GM12878 (cell line): ENCODE measurements around the gene RASGRP3. TPM values are rescaled to one million over a fixed set of nuclear protein-coding genes. Genes with fewer than 3 reads are reported as not detected.

Experiments used
- ATAC-seq: fragments of 200-7000 bp; cut with Tn5 transposase; 3 replicates; pipeline ENCODE4 v1.9.1; 2020; ENCODE audit warnings: mild to moderate bottlenecking, moderate library complexity
- BruUV-seq: library from RNA; stranded (reverse); fragments of 400-500 nt; replicated peaks from 2 replicates; lab custom pipeline; 2021; lab: Mats Ljungman, UMichigan
- CTCF ChIA-PET: fragments of 300-600 bp; sonication (Branson Sonifier 250); formaldehyde crosslinking; extraction: SDS; loops from one replicate; lab custom pipeline; 2021; ENCODE audit warnings: inconsistent platforms; lab: Yijun Ruan, JAX
- POLR2A ChIA-PET: fragments of 350-600 bp; formaldehyde crosslinking; extraction: SDS; loops from one replicate; lab custom pipeline; 2021; ENCODE audit warnings: inconsistent platforms; lab: Charles Lee
- RAD21 ChIA-PET: fragments of 300-600 bp; sonication (Branson Sonifier 250); formaldehyde crosslinking; loops from one replicate; lab custom pipeline; 2023; ENCODE audit warnings: antibody characterized with exemption; ENCODE audit not compliant: unreplicated experiment; lab: Charles Lee
- SMC1A ChIA-PET: fragments of 300-600 bp; sonication (Branson Sonifier 250); formaldehyde crosslinking; loops from one replicate; lab custom pipeline; 2023; ENCODE audit not compliant: unreplicated experiment, uncharacterized antibody; lab: Charles Lee
- DNase-seq: peaks from one replicate; pipeline ENCODE4 v3.0.0-alpha.2; 2011; ENCODE audit warnings: low read depth, low spot score
- FAIRE-seq: peaks from 3 replicates; lab custom pipeline; 2011; peaks lifted over from hg19 to GRCh38; lab: Jason Lieb, UNC
- H2AFZ ChIP-seq: 2 replicates; pipeline ENCODE4 v1.6.0; 2011; ENCODE audit warnings: low read depth, low read length, control low read depth; ENCODE audit not compliant: control insufficient read depth
- H3K27ac ChIP-seq: 2 replicates; pipeline ENCODE4 v1.5.1; 2011; ENCODE audit warnings: control low read depth; ENCODE audit not compliant: control insufficient read depth, insufficient read depth
- H3K27me3 ChIP-seq, 2 experiments: replicated peaks in 1 of 2; 2 replicates each; pipeline versions ENCODE4 v1.6.0 to v1.6.1; 2011; ENCODE audit warnings: low read length in 1 of 2; ENCODE audit not compliant: control insufficient read depth in 2 of 2, insufficient read depth in 2 of 2
- H3K36me3 ChIP-seq, 2 experiments: 2 replicates each; pipeline ENCODE4 v1.5.1; 2011; ENCODE audit warnings: low read length in 1 of 2; ENCODE audit not compliant: control insufficient read depth in 2 of 2, insufficient read depth in 2 of 2
- H3K4me1 ChIP-seq: 2 replicates; pipeline ENCODE4 v1.6.1; 2011; ENCODE audit warnings: mild to moderate bottlenecking, low read length, moderate library complexity, mixed read lengths; ENCODE audit not compliant: control insufficient read depth, insufficient read depth
- H3K4me2 ChIP-seq: 2 replicates; pipeline ENCODE4 v1.6.0; 2011; ENCODE audit warnings: control low read depth; ENCODE audit not compliant: control insufficient read depth, insufficient read depth
- H3K4me3 ChIP-seq: fragments of 200-600 bp; sonication (generic); 2 replicates; pipeline ENCODE4 v1.5.1; 2016
- H3K79me2 ChIP-seq: 2 replicates; pipeline ENCODE4 v1.6.0; 2011; ENCODE audit warnings: low read length; ENCODE audit not compliant: control insufficient read depth, insufficient read depth
- H3K9ac ChIP-seq: 2 replicates; pipeline ENCODE4 v1.8.0; 2011; ENCODE audit warnings: low read length, control low read depth, mixed read lengths; ENCODE audit not compliant: control insufficient read depth, insufficient read depth
- H3K9me3 ChIP-seq: replicated peaks from 3 replicates; pipeline ENCODE4 v1.5.1; 2011; ENCODE audit warnings: mild to moderate bottlenecking, low read length; ENCODE audit not compliant: control insufficient read depth, insufficient read depth
- H4K20me1 ChIP-seq: 2 replicates; pipeline ENCODE4 v1.6.0; 2011; ENCODE audit not compliant: control insufficient read depth, insufficient read depth
- ATF2 ChIP-seq: IDR thresholded peaks from 2 replicates; pipeline ENCODE4 v1.6.1; 2012; ENCODE audit warnings: low read length, inconsistent platforms
- ATF3 ChIP-seq: IDR thresholded peaks from 2 replicates; pipeline ENCODE4 v1.6.1; 2011; ENCODE audit warnings: low read depth, mild to moderate bottlenecking, low read length, moderate library complexity, borderline replicate concordance; ENCODE audit errors: extremely low read depth
- BCL11A ChIP-seq: IDR thresholded peaks from 2 replicates; pipeline ENCODE4 v1.6.1; 2011; ENCODE audit warnings: low read depth, low read length
- CHD4 ChIP-seq: fragments of 200-600 bp; sonication (generic); IDR thresholded peaks from 2 replicates; pipeline ENCODE4 v1.6.1; 2016; ENCODE audit warnings: mild to moderate bottlenecking
- CREB1 ChIP-seq: IDR thresholded peaks from 2 replicates; pipeline ENCODE4 v1.6.1; 2012; ENCODE audit warnings: low read depth, mild to moderate bottlenecking, inconsistent platforms
- DPF2 ChIP-seq: fragments of 450-650 bp; IDR thresholded peaks from 2 replicates; pipeline ENCODE4 v1.6.1; 2017; ENCODE audit warnings: mild to moderate bottlenecking
- FOXK2 ChIP-seq: fragments of 450-650 bp; IDR thresholded peaks from 2 replicates; pipeline ENCODE4 v1.6.1; 2017; ENCODE audit warnings: mild to moderate bottlenecking, moderate library complexity
- GABPA ChIP-seq: IDR thresholded peaks from 2 replicates; pipeline ENCODE4 v1.6.1; 2014; ENCODE audit warnings: antibody characterized with exemption, low read depth, mild to moderate bottlenecking, inconsistent platforms
- GATAD2B ChIP-seq: fragments of 450-650 bp; conservative IDR thresholded peaks from 2 replicates; pipeline ENCODE4 v1.6.1; 2017; ENCODE audit warnings: low read depth, mild to moderate bottlenecking, moderate library complexity
- IRF4 ChIP-seq: IDR thresholded peaks from 2 replicates; pipeline ENCODE4 v1.6.1; 2011; ENCODE audit warnings: low read depth, low read length
- MEF2A ChIP-seq: IDR thresholded peaks from 2 replicates; pipeline ENCODE4 v1.6.1; 2011; ENCODE audit warnings: low read depth, mild to moderate bottlenecking, low read length, moderate library complexity; ENCODE audit not compliant: insufficient read depth
- MEF2B ChIP-seq: fragments of 450-650 bp; IDR thresholded peaks from 2 replicates; pipeline ENCODE4 v1.6.1; 2018; ENCODE audit warnings: mild to moderate bottlenecking, moderate library complexity; ENCODE audit not compliant: partially characterized antibody, poor library complexity, severe bottlenecking
- PRDM15 ChIP-seq: fragments of 450-650 bp; formaldehyde crosslinking; IDR thresholded peaks from 2 replicates; pipeline ENCODE4 v1.4.0; 2020; ENCODE audit warnings: mild to moderate bottlenecking, moderate library complexity
- RAD51 ChIP-seq: fragments of 450-650 bp; IDR thresholded peaks from 2 replicates; pipeline ENCODE4 v1.6.1; 2016; ENCODE audit warnings: moderate library complexity, mild to moderate bottlenecking, inconsistent platforms
- RFX5 ChIP-seq: IDR thresholded peaks from 2 replicates; pipeline ENCODE4 v1.6.1; 2011; ENCODE audit warnings: low read depth, low read length, improper control_type of control experiment
- SIN3A ChIP-seq: IDR thresholded peaks from 2 replicates; pipeline ENCODE4 v1.6.1; 2012; ENCODE audit warnings: low read depth, low read length, improper control_type of control experiment
- SMARCA5 ChIP-seq: fragments of 450-650 bp; IDR thresholded peaks from 2 replicates; pipeline ENCODE4 v1.6.1; 2017; ENCODE audit warnings: mild to moderate bottlenecking
- SREBF1 ChIP-seq: IDR thresholded peaks from 2 replicates; pipeline ENCODE4 v1.6.1; 2012; ENCODE audit warnings: mild to moderate bottlenecking, low read length
- STAT1 ChIP-seq: fragments of 450-650 bp; conservative IDR thresholded peaks from 2 replicates; pipeline ENCODE4 v1.6.1; 2014; ENCODE audit warnings: antibody characterized with exemption, mild to moderate bottlenecking
- SUPT20H ChIP-seq: IDR thresholded peaks from 2 replicates; pipeline ENCODE4 v1.6.1; 2011; ENCODE audit warnings: low read depth, mild to moderate bottlenecking, low read length, moderate library complexity, borderline replicate concordance; ENCODE audit not compliant: control insufficient read depth
- WGBS: methylation state at CpG from one replicate; pipeline ENCODE4 v1.1.6; 2016; ENCODE audit warnings: low lambda C conversion rate; ENCODE audit not compliant: insufficient replicate concordance, insufficient coverage; ENCODE audit errors: missing lambda C conversion rate; 5-methylcytosine and 5-hydroxymethylcytosine counted together
- in situ Hi-C: fragments of 300-500 bp; cut with MboI; formaldehyde crosslinking; loops from 9 replicates; pipeline ENCODE4 v1.14.3; 2018; ENCODE audit warnings: mixed read lengths
- intact Hi-C: fragments of 100-400 bp; cut with micrococcal nuclease; formaldehyde crosslinking; loops from one replicate; pipeline ENCODE4 v1.14.2; 2022; ENCODE audit not compliant: unreplicated experiment
- polyA plus RNA-seq, 11 experiments: library from polyadenylated mRNA; depleted of rRNA in 4 of 11; unstranded in 6 of 11; stranded (reverse) in 5 of 11; fragments of >200 nt; fragmentation: Nextera tagmentation in 4 of 11; fragmentation: Illumina TruSeq in 1 of 11; extraction: Ambion mirVana in 4 of 11; extraction: Trizol in 1 of 11; gene quantifications; 1 replicate in 1 of 11; 2 replicates in 10 of 11; pipeline versions ENCODE4 v1.2.1 to v1.2.3, GENCODE V29; 2011 to 2016; ENCODE audit warnings: inconsistent platforms in 2 of 11, missing spikeins in 2 of 11, low read depth in 1 of 11
- total RNA-seq, 4 experiments: library from RNA; depleted of rRNA in 3 of 4; stranded (reverse); fragments of >200 nt in 3 of 4; fragmentation: Illumina TruSeq in 1 of 4; extraction: Trizol in 1 of 4; gene quantifications; 2 replicates each; pipeline versions ENCODE4 v1.2.1 to v1.2.3, GENCODE V29; 2013 to 2021

RASGRP3 gene
- total and polyA plus RNA-seq, 10 of the 15 experiments (the other 5 are each of a cell fraction or from before 2014, with no cell fraction given) = 31.6 to 106 (median 64.7) TPM

GRCh38 chr2:33476131-33476792, at the start of gene RASGRP3 (continued):
- no peak for TF ChIP-seq MEF2A
- TF ChIP-seq SUPT20H = no peak

- no peak for DNase-seq
- Histone ChIP-seq H3K9me3 (no peaks in the 10 kb centered on the region), H3K79me2 (no peaks in the 10 kb centered on the region), H3K36me3 (no peaks in the 10 kb centered on the region), H3K4me1 (no peaks in the 10 kb centered on the region), H3K27ac (no peak overlapping the region), H4K20me1 (no peaks in the 10 kb centered on the region), H3K4me3 (no peak overlapping the region), H3K4me2 (no peak overlapping the region), H2AFZ (no peak overlapping the region), H3K9ac (no peak overlapping the region), H3K27me3 (no peaks in the 10 kb centered on the region)
- WGBS = 50% methylated on average over 3 of the region's 3 CpGs
- no TSS peak for BruUV-seq
- ChIA-PET RAD21 (no interaction called here), SMC1A (no interaction called here), POLR2A (no interaction called here), CTCF (no interaction called here)
- FAIRE-seq = no peak
- in situ Hi-C loops = no loop called here
- no peak for ATAC-seq
- intact Hi-C loops = no loop called here
- TF ChIP-seq RFX5 (no peak), MEF2B (no peak), CHD4 (no peak), PRDM15 (no peak), DPF2 (no peak), GATAD2B (no peak), ATF2 (no peak), IRF4 (no peak), RAD51 (no peak), SMARCA5 (no peak), SIN3A (no peak), GABPA (no peak), SREBF1 (no peak), CREB1 (no peak), FOXK2 (no peak), STAT1 (no peak), ATF3 (no peak), BCL11A (no peak)
Observed at GRCh38 chr2:33426666-33427231, 49.7 kb upstream of the RASGRP3 start.
